Left cardiac atrium (tissue), 4 donors: Measurements from ENCODE around the gene PNCK. TPM values are rescaled to one million over a fixed set of nuclear protein-coding genes. Genes with fewer than 3 reads are reported as not detected.

Experiments
- ATAC-seq, 2 donors: fragments of 200-7000 bp; cut with Tn5 transposase; one replicate each; pipeline ENCODE4 v1.9.1; 2020; ENCODE audit warnings: mild to moderate bottlenecking in 2 of 2, moderate library complexity in 2 of 2
- DNase-seq: peaks from one replicate; pipeline ENCODE4 v3.0.0-alpha.2; 2020
- intact Hi-C, 2 donors: fragments of 100-400 bp; cut with DNase I; formaldehyde crosslinking; loops; one replicate each; pipeline versions ENCODE4 v1.14.1 to v1.15.1; 2022 to 2023
- total RNA-seq, 2 donors: library from RNA; stranded (reverse); fragmentation: NEBNext Ultra II Directional; extraction: Animal tissue kit (Norgen Biotek cat#: 25700); gene quantifications; one replicate each; pipeline ENCODE4 v1.2.1, GENCODE V29; 2021
- donor health status: DM: no; HTN: yes; CAD: no.
- donor health status: DM: no; HTN: yes; CAD: no; lungs with severe emphysema.
- donor health status: DM: yes; HTN: yes; CAD: no.
- donor health status: Dilated cardiomyopathy.

PNCK gene
- total RNA-seq, 2 donors from 2014 or later: 9.7 to 14.6 TPM

- ATAC-seq (no peak), DNase-seq (peak; percentile 22)
- intact Hi-C loops: loop anchor here in 1 of 2 donors (10.0 kb wide), 1 partner anchor 93 kb away; no protein-coding TSS in a partner anchor
Measured at GRCh38 chrX:153647461-153648357, 25.9 kb downstream of the PNCK start.

DNA sequence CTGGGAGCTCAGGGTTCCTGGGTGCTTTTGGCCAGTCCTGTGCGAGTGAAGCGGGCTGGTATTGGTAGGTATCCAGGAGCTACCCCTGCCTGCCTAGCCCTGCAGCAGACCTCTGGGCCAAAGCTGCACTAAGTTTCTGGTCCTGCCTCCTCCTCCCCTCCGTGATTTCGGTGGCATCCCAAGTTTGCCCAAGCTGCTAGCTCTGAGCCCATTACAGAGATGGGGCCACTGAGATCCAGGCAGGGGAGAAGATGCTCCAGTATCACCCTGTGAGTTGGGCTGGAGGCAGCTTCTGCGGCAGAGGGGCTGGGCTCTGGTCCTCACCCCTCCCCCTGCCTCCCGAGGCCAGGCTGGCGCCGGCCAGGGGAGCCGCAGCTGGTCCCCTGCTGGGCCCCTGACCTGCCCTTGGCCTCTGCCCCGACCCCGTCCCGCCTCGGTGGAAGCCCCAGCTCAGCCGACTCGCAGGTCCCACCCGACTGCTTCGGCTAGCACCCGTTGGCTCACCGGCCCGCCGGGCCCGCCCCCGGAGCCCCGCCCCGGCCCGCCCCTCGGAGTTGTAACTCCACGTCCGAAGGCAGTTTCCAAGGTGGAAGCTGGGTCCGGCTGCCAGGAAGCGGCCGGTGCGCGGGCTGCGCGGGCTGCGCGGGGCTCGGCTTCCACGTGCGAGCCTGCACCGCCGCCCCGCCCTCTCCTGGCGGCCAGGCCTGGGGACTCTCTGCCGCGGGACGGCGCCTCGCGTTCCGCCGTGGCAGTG, 26.8 kb downstream of the PNCK start, which contains the start of gene DUSP9:
DUSP9 (plus strand) TSS at position 584 of the 754 bp plus-strand sequence. CDS start 751 bp downstream, outside the sequence.
- intact Hi-C loops: loop anchor here in 1 of 2 donors (10.0 kb wide), 1 partner anchor 92 kb away; no protein-coding TSS in a partner anchor
- peak; percentile 22 to 75 for ATAC-seq
- peak; percentile 20 for DNase-seq

- ATAC-seq: no peak
- intact Hi-C loops: loop anchor here in 1 of 2 donors (10.0 kb wide), 1 partner anchor 91 kb away; no protein-coding TSS in a partner anchor
- DNase-seq: no peak
Measured at GRCh38 chrX:153645921-153646488, 27.6 kb downstream of the PNCK start.

DNA sequence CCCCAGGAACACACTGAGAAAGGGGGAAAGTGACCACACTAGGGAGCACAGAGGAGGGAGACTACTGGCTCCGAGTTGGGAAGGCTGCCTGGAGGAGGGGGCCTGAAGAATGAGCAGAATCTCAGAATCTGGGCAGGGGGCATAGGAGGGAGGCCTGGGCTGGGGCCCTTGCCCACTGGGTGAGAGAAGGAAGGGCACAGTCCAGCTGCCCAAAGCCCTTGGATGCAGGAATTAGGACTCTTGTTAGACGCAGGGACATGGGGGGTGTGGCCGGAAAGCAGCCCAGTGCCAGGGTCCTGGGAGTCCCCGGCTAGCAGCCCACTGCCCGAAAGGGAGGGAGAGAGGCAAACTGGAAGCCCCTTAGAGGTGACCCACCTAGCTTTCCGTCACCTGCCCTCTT, 28.5 kb downstream of the PNCK start:
- intact Hi-C loops: loop anchor here in 1 of 2 donors (10.0 kb wide), 1 partner anchor 90 kb away; no protein-coding TSS in a partner anchor
- ATAC-seq (no peak), DNase-seq (no peak)

GRCh38 chrX:153644356-153645125, 29.1 kb downstream of the PNCK start:
- ATAC-seq (no peak), DNase-seq (no peak)
- intact Hi-C loops: loop anchor here in 1 of 2 donors (10.0 kb wide), 1 partner anchor 90 kb away; no protein-coding TSS in a partner anchor

DNA sequence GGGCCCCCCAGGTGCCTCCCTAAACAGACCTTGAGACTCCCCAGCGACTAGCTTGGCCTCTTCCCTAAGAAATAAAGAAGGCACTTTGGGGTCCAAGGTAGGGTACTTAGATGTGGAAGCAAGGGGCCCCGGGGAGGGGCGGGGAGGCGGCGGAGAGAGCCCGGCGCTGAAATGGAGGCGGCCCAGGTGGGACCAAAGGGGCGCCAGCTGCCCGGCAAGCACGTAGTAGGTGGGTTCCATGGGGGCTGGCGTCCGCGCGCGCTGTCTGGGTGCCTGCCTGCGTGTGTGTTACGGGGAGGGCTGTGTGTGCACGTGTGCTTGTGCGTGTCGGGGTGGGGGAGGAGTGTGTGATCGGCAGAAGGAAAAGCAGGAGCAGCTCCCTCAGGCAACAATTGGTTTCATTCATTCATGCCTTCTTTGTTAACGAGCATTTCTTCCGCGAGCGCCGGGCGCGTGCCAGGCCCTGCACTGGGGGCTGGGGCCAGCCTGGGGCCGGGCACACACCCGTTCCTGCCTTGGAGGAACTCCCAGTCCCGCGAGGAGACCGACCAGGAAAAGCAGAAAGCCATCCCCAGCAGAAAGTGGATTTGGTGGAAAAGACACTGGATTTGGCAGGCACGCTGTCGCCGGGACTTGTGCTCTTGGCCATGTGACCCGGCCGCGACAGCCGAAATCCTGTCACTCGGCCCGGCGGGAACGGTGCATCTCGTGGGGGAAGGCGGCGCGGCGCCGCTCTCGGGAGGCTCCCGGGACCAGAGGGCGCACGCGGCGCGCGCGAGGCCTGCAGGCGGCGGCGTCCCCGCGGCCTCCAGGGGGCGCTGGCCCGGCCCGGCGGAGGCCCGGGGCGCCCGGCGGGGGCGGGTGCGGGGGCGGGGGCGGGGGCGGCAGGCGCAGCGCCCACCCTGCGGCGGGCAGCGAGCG, 29.9 kb downstream of the PNCK start:
- intact Hi-C loops: loop anchor here in 1 of 2 donors (10.0 kb wide), 1 partner anchor 89 kb away; no protein-coding TSS in a partner anchor
- no peak for DNase-seq
- no peak for ATAC-seq

- intact Hi-C loops: loop anchor here in 1 of 2 donors (10.0 kb wide), 1 partner anchor 88 kb away; no protein-coding TSS in a partner anchor
- no peak for ATAC-seq
- no peak for DNase-seq
Measured at GRCh38 chrX:153642655-153643430, 30.8 kb downstream of the PNCK start.

DNA sequence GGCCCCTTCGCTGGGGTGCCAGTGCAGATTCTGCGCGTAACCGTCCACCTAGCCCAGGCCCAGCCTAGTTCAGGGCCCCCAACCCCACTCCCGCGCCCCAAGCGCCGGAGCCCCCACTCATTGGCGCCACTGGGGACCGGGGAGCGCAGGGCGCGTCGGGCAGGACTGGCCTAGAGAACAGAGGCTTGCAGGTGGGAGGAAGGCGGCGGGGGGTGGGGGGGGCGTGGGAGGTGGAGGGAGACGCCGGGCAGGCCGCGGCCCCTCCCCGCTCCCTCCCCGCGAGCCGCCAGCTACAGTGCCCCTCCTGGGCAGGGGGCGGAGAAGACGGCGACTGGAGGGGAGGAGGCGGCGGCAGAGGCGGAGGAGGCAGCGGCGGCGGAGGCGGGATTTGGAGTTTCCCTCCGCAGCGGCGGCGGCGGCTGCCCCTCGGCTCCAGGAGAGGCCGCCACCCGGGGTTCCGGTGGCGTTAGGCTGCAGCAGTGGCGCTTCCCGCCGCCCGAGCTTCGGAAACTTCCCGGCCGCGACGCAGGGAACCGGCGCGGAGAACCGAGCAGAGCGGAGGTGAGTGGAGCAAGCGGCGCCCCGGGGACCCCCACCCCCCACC, 31.5 kb downstream of the PNCK start:
- no peak for DNase-seq
- no peak for ATAC-seq
- intact Hi-C loops: loop anchor here in 1 of 2 donors (10.0 kb wide), 1 partner anchor 87 kb away; no protein-coding TSS in a partner anchor

GRCh38 chrX:153641627-153642026, 32.0 kb downstream of the PNCK start:
- intact Hi-C loops: loop anchor here in 1 of 2 donors (10.0 kb wide), 1 partner anchor 87 kb away; no protein-coding TSS in a partner anchor
- DNase-seq: no peak
- ATAC-seq: no peak

- ATAC-seq: no peak
- no peak for DNase-seq
- intact Hi-C loops: loop anchor here in 1 of 2 donors (10.0 kb wide), 1 partner anchor 86 kb away; no protein-coding TSS in a partner anchor
Measured at GRCh38 chrX:153640736-153641575, 32.7 kb downstream of the PNCK start.

- intact Hi-C loops: loop anchor here in 1 of 2 donors (10.0 kb wide), 1 partner anchor 85 kb away; no protein-coding TSS in a partner anchor
- ATAC-seq: no peak
- DNase-seq: no peak
Measured at GRCh38 chrX:153640045-153640686, 33.4 kb downstream of the PNCK start.

DNA sequence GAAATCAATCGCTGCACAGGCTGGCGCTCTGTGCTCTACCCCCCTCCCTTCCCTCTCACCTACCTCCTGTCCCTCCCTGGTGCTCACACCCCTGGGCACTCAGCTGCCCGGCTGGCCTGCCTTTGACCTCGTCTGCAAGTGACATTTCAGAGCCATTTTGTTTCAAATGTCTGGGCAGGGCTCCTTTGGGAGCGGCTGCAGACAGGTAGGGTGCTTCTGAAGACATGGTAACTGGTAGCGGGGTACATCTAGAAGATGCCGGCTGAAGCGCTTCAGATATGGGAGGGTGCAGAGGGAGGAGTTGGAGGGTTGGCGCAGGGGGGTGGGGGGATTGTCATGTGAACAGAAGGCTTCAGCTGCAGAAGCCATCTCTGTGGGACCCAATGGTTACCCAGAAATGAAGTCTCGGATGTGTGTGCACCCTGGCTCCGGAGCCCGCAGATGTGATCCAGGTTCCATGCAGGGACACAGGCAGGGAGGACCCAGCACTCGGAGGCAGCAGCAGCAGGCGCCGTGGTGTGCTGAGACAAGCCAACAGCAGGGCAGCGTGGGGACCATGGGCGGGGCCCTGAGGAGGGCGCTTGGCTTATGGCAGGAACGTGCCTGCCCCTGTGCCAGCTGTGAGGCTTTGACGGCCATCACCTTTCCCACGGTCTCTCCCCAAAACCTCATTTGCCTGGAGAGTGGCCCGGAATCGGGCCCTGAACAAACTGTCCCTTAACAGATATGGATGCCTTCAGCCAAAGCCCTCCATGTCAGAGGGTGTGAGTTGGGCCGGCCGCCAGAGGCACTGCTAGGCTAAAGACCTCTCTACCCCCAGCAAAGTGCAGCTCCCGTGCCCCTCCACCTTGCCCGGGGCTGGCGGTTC, 34.2 kb downstream of the PNCK start:
- ATAC-seq (no peak), DNase-seq (no peak)
- intact Hi-C loops: loop anchor here in 1 of 2 donors (10.0 kb wide), 1 partner anchor 85 kb away; no protein-coding TSS in a partner anchor

DNA sequence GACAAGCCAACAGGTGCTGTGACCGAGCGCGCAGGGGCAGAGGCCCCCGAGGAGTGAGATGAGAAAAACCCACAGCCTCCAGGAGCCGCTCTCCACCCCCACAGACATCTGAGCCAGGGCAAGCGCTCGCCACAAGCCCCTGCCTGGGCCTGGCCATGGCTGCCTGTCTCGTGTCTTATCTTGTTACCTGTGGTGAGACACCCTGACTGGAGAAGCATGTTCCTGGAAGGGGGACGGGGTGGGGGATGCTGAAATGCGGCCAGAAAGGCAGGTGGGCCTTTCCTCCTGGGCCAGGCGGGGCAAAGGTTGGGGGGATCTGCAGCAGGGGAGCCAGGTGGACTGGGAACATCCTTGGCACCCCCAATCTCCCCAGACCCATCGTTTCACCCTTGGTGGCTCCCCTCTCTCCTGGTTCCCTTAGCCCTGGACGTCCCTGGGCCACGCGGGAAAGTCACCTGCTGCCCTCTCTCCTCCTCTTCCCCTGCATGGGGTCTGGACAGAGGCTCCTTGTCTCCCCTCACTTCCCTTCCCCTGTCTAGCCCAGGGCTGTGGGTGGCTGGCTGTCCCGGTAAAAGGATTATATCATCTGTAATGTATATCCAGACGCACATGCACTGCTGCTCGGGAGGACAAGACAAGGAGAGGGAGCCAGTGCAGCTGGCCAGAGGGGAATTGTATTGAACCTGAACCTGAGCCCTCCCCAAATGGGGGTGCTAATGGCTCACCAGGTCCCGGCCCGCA, 35.0 kb downstream of the PNCK start:
- intact Hi-C loops: no loop called here
- no peak for ATAC-seq
- DNase-seq: no peak
